B cell (primary cell): ENCODE data around the gene CCL4L2. TPM values are rescaled to one million over a fixed set of nuclear protein-coding genes. Genes with fewer than 3 reads are reported as not detected.
"Not testable (repeated sequence)": the region's sequence is repeated elsewhere in the genome, so short reads cannot be mapped to it uniquely, and the experiment has no call there.

Experiments
- ATAC-seq: fragments of 200-7000 bp; cut with Tn5 transposase; one replicate; pipeline ENCODE4 v1.10.0; 2021; ENCODE audit warnings: low read depth, mild to moderate bottlenecking, moderate number of reproducible peaks, moderate library complexity
- CTCF ChIA-PET: fragments of 350-600 bp; sonication (Branson Sonifier 250); formaldehyde crosslinking; loops from one replicate; lab custom pipeline; 2021; ENCODE audit warnings: antibody characterized with exemption, inconsistent platforms; lab: Charles Lee
- POLR2A ChIA-PET: fragments of 350-600 bp; sonication (Branson Sonifier 250); formaldehyde crosslinking; loops from one replicate; lab custom pipeline; 2021; ENCODE audit warnings: antibody characterized with exemption; lab: Charles Lee
- DNase-seq: peaks from one replicate; pipeline ENCODE4 v3.0.0; 2013
- H2AFZ ChIP-seq: 2 replicates; pipeline ENCODE4 v1.6.1; 2012; ENCODE audit warnings: mild to moderate bottlenecking, low read depth, low read length; ENCODE audit not compliant: insufficient read depth, poor library complexity, severe bottlenecking
- H3K27ac ChIP-seq, 2 donors: 1 replicate in 1 of 2; 2 replicates in 1 of 2; pipeline ENCODE4 v1.5.1; 2012 to 2013; ENCODE audit warnings: low read length in 2 of 2, mild to moderate bottlenecking in 2 of 2, moderate library complexity in 1 of 2
- H3K27me3 ChIP-seq, 4 experiments: fragments of 200-600 bp in 1 of 4; sonication (generic) in 1 of 4; replicated peaks in 1 of 4; 1 replicate in 2 of 4; 2 replicates in 2 of 4; pipeline versions ENCODE4 v1.6.1 to v1.7.0; 2013 to 2016; ENCODE audit warnings: low read length in 3 of 4, mild to moderate bottlenecking in 2 of 4, mixed read lengths in 1 of 4, moderate library complexity in 1 of 4; ENCODE audit not compliant: insufficient read depth in 4 of 4, control insufficient read depth in 3 of 4; ENCODE audit errors: control extremely low read depth in 1 of 4
- H3K36me3 ChIP-seq, 2 experiments: replicated peaks in 1 of 2; 1 replicate in 1 of 2; 2 replicates in 1 of 2; pipeline versions ENCODE4 v1.6.1 to v1.7.1; 2013; ENCODE audit warnings: low read length in 1 of 2; ENCODE audit not compliant: insufficient read depth in 2 of 2, control insufficient read depth in 1 of 2; ENCODE audit errors: control extremely low read depth in 1 of 2, extremely low read depth in 1 of 2
- H3K4me1 ChIP-seq, 2 donors: fragments of 200-600 bp in 1 of 2; sonication (generic) in 1 of 2; 1 replicate in 1 of 2; 2 replicates in 1 of 2; pipeline versions ENCODE4 v1.5.1 to v1.6.1; 2013 to 2017; ENCODE audit warnings: low read length in 2 of 2; ENCODE audit not compliant: control insufficient read depth in 2 of 2, insufficient read depth in 2 of 2
- H3K4me2 ChIP-seq: replicated peaks from 2 replicates; pipeline ENCODE3; 2012; ENCODE audit warnings: mild to moderate bottlenecking, low read depth, low read length; ENCODE audit not compliant: poor library complexity, severe bottlenecking
- H3K4me3 ChIP-seq, 5 experiments: fragments of 200-600 bp in 1 of 5; sonication (generic) in 1 of 5; 1 replicate in 3 of 5; 2 replicates in 2 of 5; pipeline versions ENCODE4 v1.5.1 to v1.7.0; 2011 to 2016; ENCODE audit warnings: low read length in 4 of 5, mild to moderate bottlenecking in 4 of 5, low read depth in 2 of 5, control low read depth in 1 of 5, moderate library complexity in 1 of 5; ENCODE audit not compliant: insufficient read depth in 1 of 5; ENCODE audit errors: control extremely low read depth in 1 of 5, extremely low read depth in 1 of 5
- H3K79me2 ChIP-seq: fragments of 200-600 bp; sonication (generic); one replicate; pipeline ENCODE4 v1.6.0; 2016; ENCODE audit warnings: low read length; ENCODE audit not compliant: control insufficient read depth, insufficient read depth
- H3K9ac ChIP-seq: fragments of 200-600 bp; sonication (generic); 2 replicates; pipeline ENCODE4 v1.6.1; 2017; ENCODE audit warnings: mild to moderate bottlenecking, low read length, moderate library complexity
- H3K9me3 ChIP-seq, 3 donors: one replicate each; pipeline versions ENCODE4 v1.6.1 to v1.7.1; 2013; ENCODE audit warnings: low read length in 2 of 3; ENCODE audit not compliant: control insufficient read depth in 2 of 3, insufficient read depth in 1 of 3; ENCODE audit errors: control extremely low read depth in 1 of 3
- H4K20me1 ChIP-seq: 2 replicates; pipeline ENCODE4 v1.6.0; 2012; ENCODE audit warnings: mild to moderate bottlenecking, low read length; ENCODE audit not compliant: insufficient read depth, control insufficient read depth, poor library complexity, severe bottlenecking
- H3K27ac Mint-ChIP-seq: one replicate; pipeline ENCODE4 v1.8.0; 2021; ENCODE audit warnings: mixed read lengths
- H3K27me3 Mint-ChIP-seq: one replicate; pipeline ENCODE4 v1.8.0; 2021; ENCODE audit warnings: mixed read lengths
- H3K4me1 Mint-ChIP-seq: one replicate; pipeline ENCODE4 v1.8.0; 2021; ENCODE audit warnings: mixed read lengths
- H3K4me3 Mint-ChIP-seq: one replicate; pipeline ENCODE4 v1.8.0; 2021; ENCODE audit warnings: mixed read lengths
- H3K9me3 Mint-ChIP-seq: one replicate; pipeline ENCODE4 v1.8.0; 2022; ENCODE audit warnings: mixed read lengths; ENCODE audit not compliant: insufficient read depth
- WGBS: methylation state at CpG from one replicate; pipeline ENCODE4 v1.1.5; 2013; ENCODE audit warnings: missing lambda C conversion rate; ENCODE audit not compliant: insufficient coverage; 5-methylcytosine and 5-hydroxymethylcytosine counted together
- intact Hi-C: fragments of 100-400 bp; cut with micrococcal nuclease; formaldehyde crosslinking; loops from one replicate; pipeline ENCODE4 v1.10.0; 2022
- polyA plus RNA-seq: library from polyadenylated mRNA; depleted of rRNA; stranded (reverse); fragments of >200 nt; gene quantifications from 2 replicates; pipeline ENCODE4 v1.2.3, GENCODE V29; 2012
- total RNA-seq, 2 donors: library from RNA; stranded (reverse); fragments of 120-200 nt in 1 of 2; gene quantifications; 1 replicate in 1 of 2; 2 replicates in 1 of 2; pipeline versions ENCODE4 v1.2.3 to v1.2.4, GENCODE V29; 2013 to 2022

Gene CCL4L2
- total and polyA plus RNA-seq, 2 donors (not counting 1 experiment from before 2014, with no cell fraction given), result 0.42 to 1.2 TPM

- H3K4me1 ChIP-seq, intact Hi-C loops, H4K20me1 ChIP-seq, H3K4me1 Mint-ChIP-seq, H3K9me3 Mint-ChIP-seq, ATAC-seq, H3K4me2 ChIP-seq, H3K9ac ChIP-seq, DNase-seq, CTCF ChIA-PET, H3K27ac ChIP-seq, H3K4me3 Mint-ChIP-seq, H3K4me3 ChIP-seq, H3K79me2 ChIP-seq, H3K27me3 Mint-ChIP-seq, H2AFZ ChIP-seq, H3K36me3 ChIP-seq, H3K27ac Mint-ChIP-seq: not testable (repeated sequence)
- POLR2A ChIA-PET, result interaction anchor here (0.6 kb wide), 1 partner anchor 10 kb away, joined by 3 read pairs; no protein-coding TSS in a partner anchor
- Histone ChIP-seq H3K27me3 (peaks cover 0 to 25% (median 0%) of the 10 kb centered on the region in 4 experiments), H3K9me3 (peaks cover 0 to 10% (median 3%) of the 10 kb centered on the region in 3 donors)
- no CpG with 5 or more reads among the region's 1 CpG for WGBS
Measured at GRCh38 chr17:36219556-36219955, 8.7 kb downstream of the CCL4L2 start.

- H3K27ac ChIP-seq, H3K79me2 ChIP-seq, H3K27ac Mint-ChIP-seq, H3K36me3 ChIP-seq, ATAC-seq, H3K9ac ChIP-seq, H3K4me1 ChIP-seq, intact Hi-C loops, H3K27me3 Mint-ChIP-seq, H3K4me2 ChIP-seq, H3K9me3 Mint-ChIP-seq, H4K20me1 ChIP-seq, H3K4me1 Mint-ChIP-seq, DNase-seq, H3K4me3 Mint-ChIP-seq, H2AFZ ChIP-seq, H3K4me3 ChIP-seq, POLR2A ChIA-PET, CTCF ChIA-PET: not testable (repeated sequence)
- H3K27me3 ChIP-seq, result peaks cover 0 to 14% (median 0%) of the 10 kb centered on the region in 4 experiments
- WGBS, result no CpG with 5 or more reads among the region's 3 CpGs
- H3K9me3 ChIP-seq, result peaks cover 0 to 10% (median 3%) of the 10 kb centered on the region in 3 donors
Measured at GRCh38 chr17:36220737-36221580, 10.1 kb downstream of the CCL4L2 start.

GRCh38 chr17:36221581-36222100 is 10.8 kb downstream of the CCL4L2 start:
- H3K79me2 ChIP-seq, H3K9me3 Mint-ChIP-seq, intact Hi-C loops, H2AFZ ChIP-seq, H3K27me3 ChIP-seq, POLR2A ChIA-PET, H3K4me2 ChIP-seq, H3K4me3 ChIP-seq, H3K9ac ChIP-seq, ATAC-seq, H3K27me3 Mint-ChIP-seq, DNase-seq, H4K20me1 ChIP-seq, H3K36me3 ChIP-seq, H3K4me3 Mint-ChIP-seq, H3K27ac ChIP-seq, H3K4me1 ChIP-seq, H3K4me1 Mint-ChIP-seq, CTCF ChIA-PET, H3K27ac Mint-ChIP-seq: not testable (repeated sequence)
- peaks cover 0 to 10% (median 3%) of the 10 kb centered on the region in 3 donors for H3K9me3 ChIP-seq
- no CpG with 5 or more reads among the region's 4 CpGs for WGBS

- H3K4me2 ChIP-seq, H4K20me1 ChIP-seq, H3K79me2 ChIP-seq, H3K9ac ChIP-seq, H3K4me1 ChIP-seq, ATAC-seq, intact Hi-C loops, H3K9me3 ChIP-seq, H3K36me3 ChIP-seq, POLR2A ChIA-PET, H3K4me3 ChIP-seq, H3K27ac ChIP-seq, H3K4me3 Mint-ChIP-seq, H3K27ac Mint-ChIP-seq, H3K9me3 Mint-ChIP-seq, H2AFZ ChIP-seq, H3K4me1 Mint-ChIP-seq, H3K27me3 ChIP-seq, CTCF ChIA-PET, H3K27me3 Mint-ChIP-seq, DNase-seq: not testable (repeated sequence)
- 60% methylated on average over 1 of the region's 12 CpGs for WGBS
Measured at GRCh38 chr17:36222967-36223366, 12.1 kb downstream of the CCL4L2 start.
